Osteoblast (primary cell): ENCODE data around the gene E2F8. TPM values are rescaled to one million over a fixed set of nuclear protein-coding genes. Genes with fewer than 3 reads are reported as not detected.
A peak's percentile ranks its signal among the peaks of the same experiment; 100 is the strongest.

Source experiments
- DNase-seq: peaks from one replicate; pipeline ENCODE4 v3.0.0; 2011; ENCODE audit warnings: low spot score, mixed read lengths; ENCODE audit not compliant: insufficient read length; ENCODE audit errors: missing footprints
- H2AFZ ChIP-seq: 2 replicates; pipeline ENCODE4 v1.6.0; 2011; ENCODE audit warnings: mild to moderate bottlenecking, low read length
- H3K27ac ChIP-seq: 2 replicates; pipeline ENCODE4 v1.5.1; 2011; ENCODE audit warnings: mild to moderate bottlenecking, low read depth, low read length, moderate library complexity
- H3K27me3 ChIP-seq: 2 replicates; pipeline ENCODE4 v1.6.0; 2012; ENCODE audit warnings: mild to moderate bottlenecking, control low read depth, inconsistent platforms, low read length, moderate library complexity; ENCODE audit not compliant: insufficient read depth
- H3K36me3 ChIP-seq: 2 replicates; pipeline ENCODE4 v1.5.1; 2011; ENCODE audit warnings: mild to moderate bottlenecking, low read length, control low read depth, moderate library complexity; ENCODE audit not compliant: insufficient read depth
- H3K4me1 ChIP-seq: 2 replicates; pipeline ENCODE4 v1.5.1; 2011; ENCODE audit warnings: mild to moderate bottlenecking, low read length, control low read depth, moderate library complexity; ENCODE audit not compliant: insufficient read depth
- H3K4me2 ChIP-seq: 2 replicates; pipeline ENCODE4 v1.6.0; 2011; ENCODE audit warnings: mild to moderate bottlenecking, low read length; ENCODE audit not compliant: insufficient read depth
- H3K4me3 ChIP-seq: fragments of 200-600 bp; sonication (generic); 3 replicates; pipeline ENCODE4 v1.5.1; 2012; ENCODE audit warnings: mild to moderate bottlenecking, low read length, inconsistent platforms; ENCODE audit not compliant: insufficient read depth
- H3K79me2 ChIP-seq: 2 replicates; pipeline ENCODE4 v1.6.0; 2012; ENCODE audit warnings: mild to moderate bottlenecking, low read length, control low read depth, inconsistent platforms; ENCODE audit not compliant: insufficient read depth
- H3K9me3 ChIP-seq: 2 replicates; pipeline ENCODE4 v1.5.1; 2011; ENCODE audit warnings: low read depth, low read length, control low read depth
- H4K20me1 ChIP-seq: 2 replicates; pipeline ENCODE4 v1.6.0; 2012; ENCODE audit warnings: mild to moderate bottlenecking, low read length, control low read depth; ENCODE audit not compliant: insufficient read depth
- total RNA-seq: library from RNA; depleted of rRNA; stranded (reverse); fragments of >200 nt; gene quantifications from 2 replicates; pipeline ENCODE4 v1.2.3, GENCODE V29; 2012
- TF ChIP-seq, protein P1 (sequence below): IDR thresholded peaks from 2 replicates; pipeline ENCODE4 v1.5.1; 2011; ENCODE audit warnings: mild to moderate bottlenecking, low read depth, low read length, moderate library complexity; ENCODE audit errors: extremely low read depth

The E2F8 gene
- total RNA-seq, 1 donor: 0.36 TPM

DNA sequence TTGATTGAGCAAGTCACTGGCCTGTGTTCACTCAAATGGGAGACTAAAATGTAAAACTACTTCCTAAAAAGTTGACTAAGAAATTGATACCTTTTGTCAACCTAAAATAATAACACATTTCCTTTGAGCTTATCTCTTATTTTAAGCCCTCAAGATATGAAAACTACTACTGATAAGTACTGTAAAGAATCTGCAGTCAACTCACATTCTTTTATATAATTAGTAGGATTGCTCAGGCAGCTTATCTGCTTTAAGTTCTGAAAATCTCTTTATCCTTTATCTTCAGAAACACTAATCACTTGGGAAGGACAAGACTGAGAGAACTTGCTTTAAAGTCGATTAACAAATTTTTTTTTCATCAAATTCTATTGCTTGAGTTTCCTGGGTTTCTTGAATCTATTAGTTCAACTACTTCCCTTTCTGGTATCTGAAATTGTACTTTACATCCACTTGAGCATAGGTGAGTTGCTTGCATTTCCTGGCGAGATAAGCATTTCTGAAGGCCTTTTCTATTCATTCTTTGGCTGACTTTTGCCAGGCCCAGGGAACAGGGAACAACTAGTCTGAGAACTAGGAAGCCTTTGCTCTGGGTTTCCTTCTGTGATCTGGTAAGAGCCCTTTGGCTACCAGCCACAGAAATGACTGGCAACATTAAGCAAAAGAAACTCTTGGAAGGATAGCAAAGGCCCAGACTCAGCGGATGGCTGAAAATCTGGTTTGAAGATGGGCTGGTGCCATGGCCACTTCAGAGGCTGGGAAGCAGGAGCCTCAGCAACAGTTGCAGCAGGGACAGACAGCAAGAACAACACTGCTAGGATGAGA is 19.6 kb downstream of the E2F8 start:
- no peak overlapping the region for H3K4me3 ChIP-seq
- DNase-seq: no peak
- TF ChIP-seq, protein P1, sequence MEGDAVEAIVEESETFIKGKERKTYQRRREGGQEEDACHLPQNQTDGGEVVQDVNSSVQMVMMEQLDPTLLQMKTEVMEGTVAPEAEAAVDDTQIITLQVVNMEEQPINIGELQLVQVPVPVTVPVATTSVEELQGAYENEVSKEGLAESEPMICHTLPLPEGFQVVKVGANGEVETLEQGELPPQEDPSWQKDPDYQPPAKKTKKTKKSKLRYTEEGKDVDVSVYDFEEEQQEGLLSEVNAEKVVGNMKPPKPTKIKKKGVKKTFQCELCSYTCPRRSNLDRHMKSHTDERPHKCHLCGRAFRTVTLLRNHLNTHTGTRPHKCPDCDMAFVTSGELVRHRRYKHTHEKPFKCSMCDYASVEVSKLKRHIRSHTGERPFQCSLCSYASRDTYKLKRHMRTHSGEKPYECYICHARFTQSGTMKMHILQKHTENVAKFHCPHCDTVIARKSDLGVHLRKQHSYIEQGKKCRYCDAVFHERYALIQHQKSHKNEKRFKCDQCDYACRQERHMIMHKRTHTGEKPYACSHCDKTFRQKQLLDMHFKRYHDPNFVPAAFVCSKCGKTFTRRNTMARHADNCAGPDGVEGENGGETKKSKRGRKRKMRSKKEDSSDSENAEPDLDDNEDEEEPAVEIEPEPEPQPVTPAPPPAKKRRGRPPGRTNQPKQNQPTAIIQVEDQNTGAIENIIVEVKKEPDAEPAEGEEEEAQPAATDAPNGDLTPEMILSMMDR: no peak
- no peaks in the 10 kb centered on the region for H4K20me1 ChIP-seq
- H2AFZ ChIP-seq: no peak overlapping the region
- H3K9me3 ChIP-seq: no peaks in the 10 kb centered on the region
- peaks cover 4% of the 10 kb centered on the region for H3K36me3 ChIP-seq
- H3K27me3 ChIP-seq: peaks cover 17% of the 10 kb centered on the region
- no peak overlapping the region for H3K27ac ChIP-seq
- H3K4me1 ChIP-seq: no peaks in the 10 kb centered on the region
- H3K4me2 ChIP-seq: no peak overlapping the region
- H3K79me2 ChIP-seq: no peaks in the 10 kb centered on the region

DNA sequence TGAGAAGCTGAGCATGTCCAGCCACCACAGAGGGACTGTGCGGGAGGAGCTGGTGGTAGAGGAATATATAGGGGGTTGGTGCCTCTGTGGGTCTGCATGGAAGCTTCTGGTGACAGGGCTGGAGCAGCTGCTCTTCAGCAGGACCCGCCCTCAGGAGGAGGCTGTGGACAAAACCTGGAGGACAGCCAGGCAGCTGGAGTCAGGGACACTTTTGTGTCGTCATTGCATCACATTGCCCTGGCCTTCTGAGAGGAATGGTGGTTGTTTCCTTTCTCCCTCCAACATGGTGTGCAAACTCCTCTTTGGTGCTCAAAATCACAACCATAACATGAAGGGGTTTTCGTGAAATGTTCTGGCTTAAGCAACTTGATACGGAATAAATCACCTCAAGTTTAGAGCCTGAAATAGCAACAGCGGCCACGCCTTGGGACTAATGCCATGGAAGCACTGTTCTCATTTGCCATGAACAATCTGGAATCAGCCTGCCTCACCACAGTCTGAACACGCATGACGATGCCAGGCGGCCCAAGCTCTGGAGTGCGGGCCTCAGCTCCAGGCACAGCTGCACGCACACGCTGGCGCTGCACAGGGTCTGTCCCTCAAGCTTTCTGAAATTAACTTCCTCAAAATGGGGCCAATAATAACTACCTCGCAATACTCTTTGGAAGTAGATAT is 21.8 kb downstream of the E2F8 start:
- H4K20me1 ChIP-seq: no peaks in the 10 kb centered on the region

DNA sequence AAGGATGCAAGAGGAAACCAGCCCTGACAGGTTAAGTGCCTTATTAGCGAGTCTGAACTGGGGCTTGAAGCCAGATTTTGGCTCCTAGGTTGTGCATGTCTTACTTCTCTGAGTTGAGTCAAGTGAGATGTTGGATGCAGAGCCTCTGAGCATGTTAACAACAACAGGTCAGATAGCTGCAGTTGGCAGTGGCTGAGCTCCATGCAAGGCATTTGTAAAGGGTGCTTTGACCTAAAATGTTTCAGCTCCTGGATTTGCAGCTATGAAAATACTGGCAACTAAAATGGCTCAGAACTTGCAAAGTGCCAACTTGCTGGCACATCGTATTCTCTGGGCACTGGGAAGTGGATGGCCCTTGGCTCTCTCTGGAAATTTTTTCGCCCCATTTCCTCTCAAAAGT is 22.5 kb downstream of the E2F8 start:
- Histone ChIP-seq H3K79me2 (no peaks in the 10 kb centered on the region), H2AFZ (no peak overlapping the region), H4K20me1 (no peaks in the 10 kb centered on the region), H3K27ac (no peak overlapping the region), H3K9me3 (no peaks in the 10 kb centered on the region), H3K4me3 (no peak overlapping the region), H3K27me3 (peaks cover 35% of the 10 kb centered on the region), H3K4me1 (no peaks in the 10 kb centered on the region), H3K36me3 (no peaks in the 10 kb centered on the region), H3K4me2 (no peak overlapping the region)
- no peak for DNase-seq
- TF ChIP-seq, protein P1: no peak

More for the DNA sequence above, 21.8 kb downstream of the E2F8 start:
- Histone ChIP-seq H3K9me3 (no peaks in the 10 kb centered on the region), H3K4me1 (no peaks in the 10 kb centered on the region), H3K4me2 (no peak overlapping the region), H2AFZ (no peak overlapping the region), H3K27ac (no peak overlapping the region), H3K27me3 (peaks cover 33% of the 10 kb centered on the region), H3K79me2 (no peaks in the 10 kb centered on the region), H3K4me3 (no peak overlapping the region), H3K36me3 (no peaks in the 10 kb centered on the region)
- no peak for DNase-seq
- TF ChIP-seq, protein P1: no peak

DNA sequence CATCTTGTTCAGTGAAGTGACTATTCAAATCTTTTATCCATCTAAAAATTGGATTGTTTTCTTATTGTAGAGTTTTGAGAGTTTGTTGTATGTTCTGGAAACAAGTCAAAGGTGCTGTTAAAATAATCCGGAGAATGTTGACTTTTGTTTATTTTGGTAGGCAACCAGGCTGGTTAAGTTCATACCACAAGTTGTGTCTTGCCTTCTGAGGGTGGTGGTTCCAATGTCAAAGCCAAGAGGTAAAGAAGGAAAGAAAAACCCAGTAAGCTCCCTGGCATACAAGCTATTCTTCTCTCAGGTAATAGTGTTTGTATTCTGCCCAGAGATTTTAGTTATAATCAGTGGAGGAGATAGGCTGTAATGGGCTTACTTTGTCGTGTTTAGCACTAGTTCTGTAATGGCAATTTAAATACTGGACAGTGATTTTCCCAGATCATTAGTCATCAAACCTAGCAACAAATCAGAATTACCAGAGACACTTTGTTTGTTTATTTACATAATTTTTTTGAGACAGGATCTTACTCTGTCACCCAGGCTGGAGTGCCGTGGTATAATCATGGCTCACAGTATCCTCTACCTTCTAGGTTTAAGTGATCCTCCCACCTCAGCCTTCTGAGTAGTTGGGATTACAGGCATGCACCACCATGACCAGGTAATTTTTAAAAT is 23.9 kb downstream of the E2F8 start:
- H3K36me3 ChIP-seq: no peaks in the 10 kb centered on the region
- H3K27ac ChIP-seq: no peak overlapping the region
- no peaks in the 10 kb centered on the region for H4K20me1 ChIP-seq
- H3K4me1 ChIP-seq: no peaks in the 10 kb centered on the region
- H3K4me3 ChIP-seq: no peak overlapping the region
- TF ChIP-seq, protein P1: no peak
- peaks cover 44% of the 10 kb centered on the region for H3K27me3 ChIP-seq
- peak overlapping the region; percentile 23 for H3K4me2 ChIP-seq
- H2AFZ ChIP-seq: no peak overlapping the region
- H3K9me3 ChIP-seq: no peaks in the 10 kb centered on the region
- H3K79me2 ChIP-seq: no peaks in the 10 kb centered on the region
- DNase-seq: no peak
